ENCODE data around the gene SP5.
A peak's percentile ranks its signal among the peaks of the same experiment; 100 is the strongest.
"Not testable (repeated sequence)": the region's sequence is repeated elsewhere in the genome, so short reads cannot be mapped to it uniquely, and the experiment has no call there.

Gene SP5

DNA sequence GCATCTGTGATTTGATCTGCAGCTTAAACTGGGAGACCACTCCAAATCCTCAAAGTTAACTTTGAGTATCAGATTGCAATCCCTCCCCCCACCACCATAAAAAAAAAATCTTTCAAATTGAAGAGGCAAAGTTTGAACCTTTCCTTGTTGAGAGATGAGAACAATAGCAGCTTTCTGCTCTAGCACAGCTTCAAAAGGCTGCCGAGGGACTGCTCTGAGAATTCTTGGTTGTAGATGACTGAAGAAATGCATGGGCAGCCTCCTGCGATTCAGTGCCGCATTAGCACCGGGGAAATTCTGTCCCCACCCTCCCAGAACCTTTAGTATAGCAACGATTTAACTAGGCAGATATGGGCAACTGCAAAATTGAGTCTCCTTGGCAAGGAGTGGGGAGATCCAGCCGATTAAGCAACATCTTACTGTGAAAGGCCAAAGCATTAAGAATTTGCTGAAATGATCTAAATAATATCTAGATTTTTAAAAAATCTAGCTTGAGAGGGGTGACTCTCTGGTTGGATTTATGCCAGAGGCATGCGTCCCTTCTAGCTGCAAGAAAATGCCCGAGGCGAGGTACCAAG, 3.9 kb upstream of the SP5 start:
- no peak for DNase-seq (ENCODE audit: low read depth in 2 of 2)

DNA sequence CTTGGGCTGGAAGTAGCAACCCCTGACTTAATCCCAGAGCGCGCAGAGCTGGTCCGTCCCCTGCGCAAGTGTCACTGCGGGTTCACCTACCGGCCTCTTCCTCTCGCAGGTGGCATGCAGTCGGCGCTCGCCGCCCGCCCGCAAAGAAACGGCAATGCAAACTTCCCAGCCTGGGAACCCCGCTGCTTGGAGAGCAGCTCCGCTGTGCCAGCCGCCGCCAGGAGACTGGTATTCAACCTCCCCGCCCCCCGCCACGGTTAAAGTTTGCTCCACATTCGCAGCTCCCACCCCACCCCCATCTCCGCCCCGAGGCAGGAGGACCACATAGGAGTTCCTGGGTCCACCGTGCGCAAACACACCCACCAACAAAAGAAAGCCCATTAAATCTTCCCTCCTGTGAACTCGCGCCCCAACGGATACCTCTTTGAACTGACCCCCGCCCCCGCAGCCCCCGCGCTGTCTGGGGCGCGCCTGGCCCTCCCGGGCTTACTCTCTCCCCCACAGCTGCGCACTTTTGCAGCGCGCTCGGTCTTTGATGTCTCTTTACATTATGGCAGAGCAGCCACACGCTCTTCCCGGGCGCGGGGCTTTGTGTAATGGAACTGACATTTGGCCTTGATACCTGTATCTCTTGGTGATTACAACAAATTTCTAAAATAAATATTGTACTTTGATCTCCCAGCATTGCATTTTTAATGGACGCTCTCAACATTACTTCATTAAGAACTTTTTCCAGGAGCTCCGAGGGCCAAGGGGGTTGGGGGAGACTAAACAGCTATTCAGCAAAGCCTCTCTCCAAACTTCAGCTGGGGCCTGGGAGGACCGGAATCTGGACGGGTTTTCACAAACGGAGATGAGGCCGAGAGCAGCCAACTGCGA, 3.1 kb upstream of the SP5 start:
- no peak for DNase-seq (ENCODE audit: low read depth in 2 of 2)

DNA sequence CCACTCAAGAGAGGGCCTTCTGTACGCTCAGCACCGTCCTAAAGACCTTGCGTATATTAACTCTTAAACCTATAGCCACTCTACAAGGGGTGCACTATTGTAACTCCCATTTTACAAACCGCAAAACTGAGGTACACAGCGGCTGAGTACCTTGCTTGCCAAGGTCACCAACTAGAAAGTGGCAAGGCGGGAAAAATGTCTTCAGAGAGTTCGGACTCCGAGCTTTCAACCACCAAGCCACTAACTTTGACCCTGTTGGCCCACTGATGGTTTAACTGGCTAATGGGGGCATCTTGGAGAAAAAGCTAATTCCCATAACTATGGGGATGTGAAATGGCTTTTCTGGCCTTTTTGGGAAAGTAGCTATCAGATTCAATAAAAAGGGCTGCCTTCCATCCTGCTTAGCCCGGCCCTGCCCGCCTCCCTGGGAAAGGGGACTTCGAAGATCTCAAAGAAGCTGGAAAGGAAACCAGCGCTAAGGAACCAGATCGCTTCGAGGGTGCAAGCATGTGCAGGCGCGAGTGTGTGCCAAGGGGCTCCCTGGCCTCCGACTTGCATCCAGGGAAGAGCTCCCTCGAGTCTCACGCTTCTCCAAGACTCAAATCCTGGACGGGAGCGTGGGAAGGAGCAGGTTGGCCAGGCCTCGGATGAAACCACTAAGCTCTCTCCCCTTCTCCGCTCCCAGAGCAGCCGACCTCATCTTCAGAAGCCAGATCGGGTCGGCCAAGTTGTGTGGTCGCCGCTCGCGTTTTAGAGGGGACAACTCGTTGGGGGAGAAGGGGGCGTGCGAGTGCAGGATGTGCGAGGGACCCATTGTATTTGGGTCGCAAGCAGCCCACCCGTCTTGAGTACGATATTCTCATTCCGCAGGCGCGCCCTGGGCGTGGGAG, 2.2 kb upstream of the SP5 start:
- no peak for DNase-seq (ENCODE audit: low read depth in 2 of 2)

DNA sequence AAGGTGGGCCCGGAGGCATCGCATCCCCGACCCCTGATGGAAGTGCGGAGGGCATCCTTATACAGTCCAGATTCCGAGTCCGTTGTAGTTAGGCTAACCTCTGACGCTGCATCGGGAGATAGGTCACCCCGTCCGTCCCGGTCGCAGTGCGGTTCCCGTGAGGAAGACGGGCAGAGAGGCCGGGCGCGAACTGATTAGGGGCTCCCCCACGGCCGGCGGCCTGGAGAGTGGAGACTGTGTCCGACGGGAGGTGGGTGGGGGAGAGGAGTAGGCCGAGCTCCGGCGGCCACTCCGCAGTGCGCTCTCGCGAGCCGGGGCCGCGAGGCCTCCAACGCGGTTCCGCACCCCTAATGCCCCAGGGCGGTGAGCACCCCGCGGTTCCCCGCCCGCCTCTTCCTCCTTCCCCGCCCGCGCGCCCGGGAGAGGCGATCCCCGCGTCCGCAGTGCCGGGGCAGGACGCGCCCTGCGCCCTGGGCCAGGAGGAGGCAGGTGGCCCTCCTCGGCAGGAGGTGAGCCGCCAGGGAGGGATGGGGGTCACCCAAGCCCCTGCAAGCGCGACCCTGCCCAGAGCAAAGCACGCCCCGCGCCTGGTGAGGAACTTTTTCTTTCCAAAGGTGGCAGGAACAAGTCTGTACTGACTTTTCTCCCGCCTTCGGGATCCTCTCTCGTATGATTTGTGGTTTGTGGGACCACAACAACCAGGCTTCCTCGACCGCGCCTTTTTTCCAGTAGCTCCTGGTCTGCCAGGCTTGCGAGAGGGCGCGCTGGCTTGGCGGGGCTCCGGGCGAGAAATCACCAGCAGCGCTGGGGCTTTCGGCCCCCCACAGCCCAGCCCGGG, 1.4 kb upstream of the SP5 start:
- no peak for DNase-seq (ENCODE audit: low read depth in 2 of 2)

DNA sequence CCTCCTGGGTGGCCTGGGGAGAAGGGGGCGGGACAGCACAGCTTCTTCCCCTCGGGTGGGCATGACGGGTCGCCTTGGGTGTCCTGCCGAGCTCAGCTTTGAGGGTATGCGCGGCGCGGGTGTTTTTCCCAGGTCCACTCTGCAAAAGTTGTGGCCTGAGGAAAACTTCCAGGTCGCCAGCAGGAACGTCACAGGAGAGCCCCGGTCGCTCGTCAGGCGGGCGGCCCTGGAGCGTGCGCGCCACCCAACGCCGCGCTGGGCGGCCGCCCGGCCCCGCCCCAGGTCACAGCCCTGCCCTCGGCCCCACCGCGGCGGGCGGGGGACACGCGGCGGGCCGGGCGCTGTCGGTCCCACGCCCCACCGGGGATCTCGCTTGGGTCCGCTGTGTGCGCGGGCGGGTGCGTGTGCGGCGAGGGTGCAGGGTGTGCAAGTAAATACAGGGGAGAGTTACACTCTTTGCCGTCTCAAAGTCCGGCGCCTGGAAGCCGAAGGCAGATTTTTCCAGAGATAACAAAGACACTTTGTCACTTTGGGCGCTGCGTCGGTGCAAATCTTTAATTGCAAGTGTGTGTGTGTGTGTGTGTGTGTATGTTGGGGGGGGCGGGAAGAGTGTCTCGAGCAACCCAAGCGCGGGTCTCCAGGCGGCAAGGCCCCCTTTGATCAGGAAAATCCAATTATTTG, 616 bp upstream of the SP5 start:
- DNase-seq (ENCODE audit: low read depth in 2 of 2): no peak

DNA sequence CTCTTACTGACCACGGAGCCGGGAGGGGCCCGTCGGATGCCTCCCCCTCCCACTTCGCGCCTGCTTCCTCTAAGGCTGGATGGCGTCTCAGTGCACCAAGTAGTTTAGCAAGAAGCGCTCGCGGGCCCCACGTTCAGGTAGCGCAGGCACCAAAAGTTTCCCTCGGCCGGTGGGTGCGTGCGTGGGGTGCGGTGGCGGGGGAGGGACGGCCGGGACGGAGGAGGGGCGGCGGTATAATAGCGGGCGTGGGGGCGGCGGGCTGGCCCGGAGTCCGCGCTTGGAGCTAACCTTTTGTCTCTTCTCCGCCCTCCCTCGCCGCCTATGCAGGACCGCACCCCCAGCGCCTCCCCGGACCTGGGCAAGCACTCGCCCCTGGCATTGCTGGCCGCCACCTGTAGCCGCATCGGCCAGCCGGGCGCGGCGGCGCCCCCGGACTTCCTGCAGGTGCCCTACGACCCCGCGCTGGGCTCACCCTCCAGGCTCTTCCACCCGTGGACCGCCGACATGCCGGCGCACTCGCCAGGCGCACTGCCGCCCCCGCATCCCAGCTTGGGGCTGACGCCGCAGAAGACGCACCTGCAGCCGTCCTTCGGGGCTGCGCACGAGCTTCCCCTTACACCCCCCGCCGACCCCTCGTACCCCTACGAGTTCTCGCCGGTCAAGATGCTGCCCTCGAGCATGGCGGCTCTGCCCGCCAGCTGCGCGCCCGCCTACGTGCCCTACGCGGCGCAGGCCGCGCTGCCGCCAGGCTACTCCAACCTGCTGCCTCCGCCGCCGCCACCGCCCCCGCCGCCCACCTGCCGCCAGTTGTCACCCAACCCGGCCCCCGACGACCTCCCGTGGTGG, 1.0 kb downstream of the SP5 start:
- DNase-seq (ENCODE audit: low read depth in 2 of 2): no peak

DNA sequence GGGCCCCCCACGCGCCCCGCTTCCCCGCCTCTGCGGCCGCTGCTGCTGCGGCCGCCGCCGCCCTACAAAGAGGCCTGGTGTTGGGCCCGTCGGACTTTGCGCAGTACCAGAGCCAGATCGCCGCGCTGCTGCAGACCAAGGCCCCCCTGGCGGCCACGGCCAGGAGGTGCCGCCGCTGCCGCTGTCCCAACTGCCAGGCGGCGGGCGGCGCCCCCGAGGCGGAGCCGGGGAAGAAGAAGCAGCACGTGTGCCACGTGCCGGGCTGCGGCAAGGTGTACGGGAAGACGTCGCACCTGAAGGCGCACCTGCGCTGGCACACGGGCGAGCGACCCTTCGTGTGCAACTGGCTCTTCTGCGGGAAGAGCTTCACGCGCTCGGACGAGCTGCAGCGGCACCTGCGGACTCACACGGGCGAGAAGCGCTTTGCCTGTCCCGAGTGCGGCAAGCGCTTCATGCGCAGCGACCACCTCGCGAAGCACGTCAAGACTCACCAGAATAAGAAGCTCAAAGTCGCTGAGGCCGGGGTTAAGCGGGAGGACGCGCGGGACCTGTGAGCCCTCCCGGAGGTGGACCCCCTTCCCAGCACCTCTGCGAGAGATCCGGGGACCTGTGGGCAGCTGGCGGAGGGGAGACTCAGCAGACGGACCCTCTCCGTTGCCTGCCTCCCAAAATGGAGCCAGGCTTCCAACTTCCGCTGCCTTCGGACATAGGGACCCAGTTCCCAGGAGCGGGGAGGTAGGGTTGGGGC, 1.9 kb downstream of the SP5 start:
- peak in 1 of 2 donors; percentile 35 for DNase-seq (ENCODE audit: low read depth in 2 of 2)

DNA sequence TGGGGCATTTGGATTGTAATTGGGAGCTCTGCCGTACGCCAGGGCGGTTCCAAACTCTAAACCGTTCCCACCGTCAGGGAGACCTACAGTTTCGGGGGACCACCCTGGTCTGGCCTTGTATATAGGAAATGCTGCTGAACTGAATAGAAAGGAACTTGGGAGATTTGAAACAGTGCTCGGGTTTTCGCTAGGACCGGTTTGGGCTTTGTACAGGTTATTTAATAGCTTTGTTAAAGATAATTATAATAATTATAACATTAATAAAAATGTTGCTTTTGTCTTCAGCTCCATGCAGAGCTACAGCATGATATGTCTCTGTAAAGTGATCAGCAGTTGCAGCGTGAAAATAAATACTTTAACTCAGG, 2.4 kb downstream of the SP5 start:
- no peak for DNase-seq (ENCODE audit: low read depth in 2 of 2)

DNA sequence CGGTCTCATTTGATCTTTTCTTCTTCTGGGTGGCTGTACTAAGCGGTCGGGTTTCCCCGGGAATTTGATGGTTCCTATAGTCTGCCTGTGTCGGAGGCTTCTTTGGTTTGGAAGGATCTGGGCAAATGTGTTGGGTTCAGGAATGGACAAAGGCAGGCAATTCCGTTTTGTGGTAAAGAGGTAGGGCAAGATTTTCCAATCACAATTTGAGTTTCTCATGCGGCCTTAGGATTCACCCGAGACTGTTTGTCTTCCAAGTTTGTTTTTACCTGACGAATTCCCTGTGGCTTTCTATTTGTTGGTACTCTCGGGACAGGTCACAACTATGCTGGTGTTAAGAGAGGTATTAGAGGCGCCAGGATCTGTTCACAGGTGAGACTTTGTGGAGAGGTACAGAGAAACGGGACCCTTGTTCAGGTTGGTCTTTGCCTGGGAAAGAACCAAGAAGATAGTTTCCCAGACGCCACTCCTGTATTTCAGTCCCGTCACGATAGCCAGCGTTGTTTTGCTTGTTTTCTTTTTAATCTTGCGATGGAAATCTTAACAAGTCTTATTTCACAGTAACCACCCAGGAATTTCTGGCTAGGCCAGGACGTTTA, 3.0 kb downstream of the SP5 start:
- no peak for DNase-seq (ENCODE audit: low read depth in 2 of 2)

DNA sequence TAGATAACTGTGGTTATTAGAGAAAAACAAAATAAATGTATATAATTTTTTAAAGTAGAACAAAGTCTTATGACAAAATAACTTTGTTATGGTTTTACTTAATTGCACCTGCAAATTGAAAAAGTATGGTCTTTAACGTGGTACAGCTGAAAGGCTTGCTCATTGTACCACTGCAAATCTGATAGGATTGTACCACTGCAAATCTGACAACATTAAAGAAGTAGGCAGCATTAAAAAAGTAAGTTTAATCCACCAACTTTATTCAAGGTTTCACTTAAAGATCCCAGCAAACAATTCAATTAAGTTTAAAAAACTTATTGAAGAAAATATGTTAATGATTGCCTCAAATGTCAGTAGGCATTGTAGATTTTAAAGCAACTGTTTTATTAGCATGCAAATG, 4.7 kb downstream of the SP5 start:
- DNase-seq (ENCODE audit: low read depth in 2 of 2): no peak

DNA sequence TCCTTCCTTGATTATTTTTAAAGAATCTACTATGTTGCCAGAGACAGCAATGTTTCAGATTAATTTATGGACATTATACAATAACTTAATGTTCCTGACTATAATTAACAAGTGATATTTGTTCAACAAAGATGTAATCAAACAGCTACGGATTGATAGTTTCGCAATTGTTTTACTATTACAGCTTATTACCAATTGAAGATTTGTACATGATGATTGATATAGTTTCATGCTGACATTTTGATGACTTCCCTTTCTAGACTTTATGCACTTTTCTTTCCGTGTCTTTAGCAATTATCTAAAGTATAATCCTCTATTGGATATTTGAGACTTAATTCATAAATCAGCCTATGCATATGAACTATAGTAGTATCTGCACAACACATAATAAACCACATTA, 6.5 kb downstream of the SP5 start:
- DNase-seq (ENCODE audit: low read depth in 2 of 2): no peak

DNA sequence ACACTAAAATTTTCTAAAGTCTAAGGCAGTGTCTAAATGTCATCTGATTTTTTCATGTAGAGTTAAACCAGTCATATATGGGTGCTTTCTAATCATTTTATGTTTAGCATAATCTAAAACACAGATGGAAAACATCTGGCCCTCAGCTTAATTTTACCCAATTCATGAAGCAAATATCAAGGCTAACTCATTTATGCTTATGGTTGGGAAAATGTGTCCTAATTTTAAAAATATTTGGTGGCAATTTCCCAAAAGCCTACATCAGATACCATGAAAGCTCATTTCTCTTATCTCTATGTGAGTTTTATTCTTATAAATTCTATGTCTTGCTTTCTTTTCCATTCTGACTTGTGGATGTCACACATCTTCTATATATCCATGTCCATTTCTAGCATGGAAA, 7.2 kb downstream of the SP5 start:
- DNase-seq (ENCODE audit: low read depth in 2 of 2): no peak

DNA sequence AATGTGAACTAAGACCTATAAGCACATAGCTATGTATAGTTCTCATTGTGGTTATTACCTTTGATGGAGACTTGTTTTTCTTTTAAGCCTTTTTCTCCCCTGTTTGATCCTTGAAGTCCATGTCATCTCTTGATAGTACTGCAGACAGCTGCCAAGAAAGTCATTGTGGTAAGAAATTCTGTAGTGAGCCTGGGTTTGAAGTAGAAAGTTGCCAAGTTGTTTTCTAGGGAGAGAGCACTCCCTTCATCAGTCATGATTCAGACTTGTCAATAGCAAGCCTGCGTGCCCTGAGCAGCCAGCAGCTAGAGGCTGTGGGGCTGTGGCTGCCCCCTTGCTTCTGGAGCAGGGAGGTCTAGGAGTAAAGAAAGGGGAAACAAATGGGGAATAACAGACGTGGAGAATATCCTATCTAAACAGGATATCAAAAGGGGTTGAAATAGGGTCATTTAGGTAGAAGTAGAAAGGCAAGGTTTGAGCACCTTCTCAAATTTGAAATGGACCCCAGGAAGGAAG, 8.4 kb downstream of the SP5 start:
- DNase-seq (ENCODE audit: low read depth in 2 of 2): no peak

DNA sequence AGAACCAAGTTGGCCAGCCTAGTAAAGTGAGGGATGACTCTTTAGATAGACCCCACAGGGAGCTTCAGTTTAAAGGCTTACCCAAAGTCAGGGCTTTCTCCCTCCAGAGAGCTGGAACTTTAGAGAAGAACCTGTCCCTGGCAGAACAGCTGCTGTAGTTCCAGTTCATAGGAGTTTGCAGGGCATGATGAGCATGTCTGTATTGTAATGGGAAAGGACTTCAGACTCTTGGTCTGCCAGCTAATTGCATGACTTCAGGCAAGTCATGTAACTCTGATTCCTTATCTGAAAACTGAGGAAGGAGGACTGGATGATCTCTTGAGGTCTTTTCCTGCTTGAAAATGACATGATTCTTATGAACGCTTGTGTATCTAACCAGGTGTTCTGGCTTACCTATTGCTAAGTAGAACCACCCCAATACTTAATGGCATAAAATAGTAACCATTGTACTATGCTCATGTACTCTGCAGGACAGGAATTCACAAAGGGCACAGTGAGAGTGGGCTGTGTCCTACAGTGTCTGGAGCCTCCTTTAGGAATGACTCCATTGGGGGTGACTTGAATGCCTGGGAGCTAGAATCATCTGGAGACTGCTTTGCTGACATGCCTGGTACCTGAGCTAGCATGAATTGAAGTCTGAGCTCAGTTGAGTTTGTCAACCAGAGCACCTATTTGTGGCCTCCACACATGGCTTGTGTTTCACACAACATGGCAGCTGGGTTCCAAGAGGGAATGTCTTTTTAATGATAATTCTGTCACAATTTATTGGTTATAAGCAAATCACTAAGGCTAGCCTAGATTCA, 18.9 kb downstream of the SP5 start:
- DNase-seq (ENCODE audit: low read depth in 2 of 2): no peak

DNA sequence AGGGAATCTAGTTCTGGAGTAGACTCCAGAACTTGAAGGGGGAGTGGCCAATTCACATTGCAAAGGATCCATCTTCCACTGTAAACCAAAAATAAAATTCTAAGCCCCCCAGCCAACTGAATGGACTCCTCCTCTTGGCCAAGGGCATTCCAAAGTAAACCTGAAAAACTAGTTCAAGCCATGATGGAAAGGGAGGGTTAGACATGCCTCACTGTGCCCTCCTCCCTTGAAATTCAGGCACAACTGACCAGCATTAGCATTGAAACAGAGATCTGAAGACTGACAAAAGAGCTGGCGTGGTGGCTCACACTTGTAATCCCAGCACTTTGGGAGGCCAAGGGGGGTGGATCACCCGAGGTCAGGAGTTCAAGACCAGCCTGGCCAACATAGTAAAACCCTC, 19.5 kb downstream of the SP5 start:
- DNase-seq (ENCODE audit: low read depth in 2 of 2): not testable (repeated sequence)

DNA sequence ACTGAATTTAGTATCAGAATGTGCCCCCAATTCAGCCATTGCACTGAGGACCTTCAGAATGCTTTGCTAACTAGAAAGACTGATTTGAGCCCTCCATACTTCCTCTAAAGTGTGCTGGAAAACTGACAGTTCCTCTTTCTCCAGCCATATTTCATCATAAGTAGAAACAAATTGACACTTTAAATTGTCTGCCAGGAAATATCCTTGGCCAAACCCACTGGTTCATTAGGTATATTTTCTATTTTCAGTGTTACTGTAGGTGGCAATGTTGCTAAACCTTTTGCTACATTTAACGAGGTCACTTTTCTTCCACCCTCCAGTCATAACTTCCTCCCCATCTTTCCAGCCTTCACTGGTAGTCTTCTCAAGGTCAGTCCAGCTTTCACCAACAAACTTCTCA, 21.5 kb downstream of the SP5 start:
- no peak for DNase-seq (ENCODE audit: low read depth in 2 of 2)

DNA sequence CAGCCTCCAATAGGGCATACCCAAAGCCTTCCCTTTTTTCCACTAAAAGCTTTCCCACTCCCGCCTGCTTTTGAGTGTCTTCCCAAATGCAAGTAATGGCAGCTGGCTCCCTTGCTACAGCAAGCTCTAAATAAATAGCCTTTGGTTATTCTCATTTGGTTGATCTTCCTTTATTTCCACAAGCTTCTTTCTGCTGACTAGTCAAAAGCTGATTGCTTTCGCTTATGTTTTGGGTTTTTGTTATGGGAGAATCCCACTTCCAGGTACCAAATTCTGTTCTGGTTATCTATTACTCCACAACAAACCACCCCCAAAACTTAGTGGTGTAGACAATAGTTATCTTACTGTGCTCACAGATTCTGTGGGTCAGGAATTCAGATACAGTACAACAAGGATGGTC, 22.3 kb downstream of the SP5 start:
- no peak for DNase-seq (ENCODE audit: low read depth in 2 of 2)

DNA sequence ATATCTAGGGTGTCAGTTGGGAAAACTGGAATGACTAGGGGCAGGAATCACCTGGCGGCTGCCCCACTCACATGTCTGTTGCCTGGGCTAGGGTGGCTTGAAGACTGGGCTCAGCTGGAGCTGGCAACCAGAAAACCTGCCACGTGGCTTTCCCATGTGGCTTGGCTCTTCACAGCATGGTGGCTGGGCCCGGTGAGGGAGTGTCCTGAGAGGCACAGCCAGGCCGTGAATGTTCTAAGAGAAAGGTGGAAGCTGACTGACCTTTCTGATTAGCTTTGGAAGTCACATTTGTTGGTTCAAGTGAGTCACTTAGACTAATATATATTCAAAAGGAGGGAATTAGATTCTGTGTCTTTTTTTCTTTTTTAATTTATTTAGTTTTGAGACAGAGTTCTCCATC, 22.7 kb downstream of the SP5 start:
- DNase-seq (ENCODE audit: low read depth in 2 of 2): no peak

Data from stimulated activated CD8-positive, alpha-beta memory T cell treated with anti-CD3 and anti-CD28 coated beads, Interleukin-2, amount 100 ng/mL, for 48 hours (primary cell).